ENCODE measurements around the gene SEC14L1.
"Not testable (repeated sequence)": the region's sequence is repeated elsewhere in the genome, so short reads cannot be mapped to it uniquely, and the experiment has no call there.

The SEC14L1 gene

DNA sequence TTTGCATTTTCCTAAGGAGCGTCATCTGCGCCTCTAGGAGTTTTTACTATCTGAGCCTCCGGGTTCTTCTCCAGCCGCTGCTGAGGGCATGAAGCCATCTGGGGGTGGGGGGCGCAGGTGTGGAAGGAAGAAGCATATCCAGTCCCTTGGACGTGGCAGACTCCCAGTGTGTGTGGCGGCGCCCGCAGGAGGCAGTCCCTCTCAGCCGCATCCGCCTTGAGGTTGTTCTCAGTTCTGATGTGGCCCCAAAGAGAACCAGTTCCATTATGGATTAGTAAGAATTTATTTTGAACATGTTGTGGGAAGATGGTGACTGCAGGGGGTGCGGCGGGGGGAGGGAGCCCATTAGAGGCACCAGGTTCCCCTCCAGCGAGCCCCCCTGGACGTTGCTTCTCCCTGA, 100.2 kb downstream of the SEC14L1 start:
- DNase-seq (ENCODE audit: low read depth) = no peak

- no peak for DNase-seq (ENCODE audit: low read depth)
Measured at GRCh38 chr17:77242118-77242851, 101.5 kb downstream of the SEC14L1 start.

GRCh38 chr17:77245162-77245926, 104.6 kb downstream of the SEC14L1 start:
- no peak for DNase-seq (ENCODE audit: low read depth)

- DNase-seq (ENCODE audit: low read depth) = no peak
Measured at GRCh38 chr17:77246110-77247047, 105.6 kb downstream of the SEC14L1 start.

- peak; percentile 88 for DNase-seq (ENCODE audit: low read depth)
Measured at GRCh38 chr17:77247048-77247541, 106.3 kb downstream of the SEC14L1 start.

- DNase-seq (ENCODE audit: low read depth) = no peak
Measured at GRCh38 chr17:77247609-77248008, 106.8 kb downstream of the SEC14L1 start.

GRCh38 chr17:77248216-77249114, 107.7 kb downstream of the SEC14L1 start:
- DNase-seq (ENCODE audit: low read depth) = no peak

DNA sequence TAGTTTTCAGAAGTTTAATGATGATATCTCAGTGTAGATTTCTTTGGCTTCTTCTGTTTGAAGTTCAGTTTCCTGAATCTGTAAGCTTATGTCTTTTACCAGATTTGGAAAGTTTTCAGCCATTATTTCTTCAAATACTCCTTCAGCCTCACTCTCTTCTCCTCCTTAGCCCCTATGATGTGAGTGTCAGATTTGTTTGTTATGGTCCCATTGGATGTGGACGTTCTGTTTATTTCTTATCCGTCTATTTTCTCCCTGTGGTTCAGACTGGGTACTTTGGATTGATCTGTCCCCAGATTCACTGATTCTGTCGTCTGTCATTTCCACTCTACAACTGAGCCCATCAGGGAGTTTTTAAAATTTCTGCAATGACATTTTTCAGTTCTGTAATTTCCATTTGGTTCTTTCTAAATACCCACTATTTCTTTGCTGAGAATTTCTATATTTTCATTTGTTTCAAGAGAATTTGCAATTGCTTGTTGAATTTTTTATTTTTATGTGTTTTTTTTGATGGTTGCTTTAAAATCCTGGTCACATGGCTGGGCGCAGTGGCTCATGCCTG, 110.9 kb downstream of the SEC14L1 start:
- no peak for DNase-seq (ENCODE audit: low read depth)

DNA sequence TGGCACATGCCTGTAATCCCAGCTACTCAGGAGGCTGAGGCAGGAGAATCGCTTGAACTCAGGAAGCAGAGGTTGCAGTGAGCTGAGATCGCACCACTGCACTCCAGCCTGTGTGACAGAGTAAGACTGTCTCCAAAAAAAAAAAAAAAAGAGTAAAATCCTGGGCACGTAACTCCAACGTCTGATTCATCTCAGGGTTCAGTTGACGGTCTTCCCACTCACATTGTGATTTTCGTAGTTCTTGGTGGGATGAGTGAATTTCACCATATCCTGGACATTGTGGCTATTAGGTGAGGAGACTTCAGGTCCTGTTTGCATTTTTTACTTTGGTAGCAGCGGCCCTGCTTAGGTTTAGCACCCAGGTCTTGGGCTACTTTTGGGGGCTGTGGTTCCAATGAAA, 111.5 kb downstream of the SEC14L1 start:
- not testable (repeated sequence) for DNase-seq (ENCODE audit: low read depth)

DNA sequence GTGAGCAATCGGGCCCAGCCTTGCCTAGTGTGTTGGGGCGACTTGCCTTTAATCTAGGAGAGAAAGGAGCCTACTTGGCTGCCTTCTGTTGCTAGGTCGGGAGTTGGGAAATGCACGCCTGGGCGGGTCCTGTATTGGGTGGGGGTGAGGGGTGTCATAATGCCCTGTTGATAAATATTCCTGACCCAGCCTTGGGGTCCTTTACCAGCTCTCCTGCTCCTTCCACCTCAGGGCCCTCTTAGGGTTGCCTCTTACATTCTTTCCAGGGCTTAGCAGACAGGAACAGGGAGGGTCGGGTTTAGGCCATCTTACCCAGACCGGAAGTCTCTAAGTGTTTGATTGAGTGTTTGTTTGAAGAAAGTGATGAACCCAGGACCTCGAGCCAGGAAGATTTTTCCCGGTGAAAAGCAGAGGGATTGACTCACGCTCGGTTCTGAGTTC, 112.9 kb downstream of the SEC14L1 start:
- no peak for DNase-seq (ENCODE audit: low read depth)

DNA sequence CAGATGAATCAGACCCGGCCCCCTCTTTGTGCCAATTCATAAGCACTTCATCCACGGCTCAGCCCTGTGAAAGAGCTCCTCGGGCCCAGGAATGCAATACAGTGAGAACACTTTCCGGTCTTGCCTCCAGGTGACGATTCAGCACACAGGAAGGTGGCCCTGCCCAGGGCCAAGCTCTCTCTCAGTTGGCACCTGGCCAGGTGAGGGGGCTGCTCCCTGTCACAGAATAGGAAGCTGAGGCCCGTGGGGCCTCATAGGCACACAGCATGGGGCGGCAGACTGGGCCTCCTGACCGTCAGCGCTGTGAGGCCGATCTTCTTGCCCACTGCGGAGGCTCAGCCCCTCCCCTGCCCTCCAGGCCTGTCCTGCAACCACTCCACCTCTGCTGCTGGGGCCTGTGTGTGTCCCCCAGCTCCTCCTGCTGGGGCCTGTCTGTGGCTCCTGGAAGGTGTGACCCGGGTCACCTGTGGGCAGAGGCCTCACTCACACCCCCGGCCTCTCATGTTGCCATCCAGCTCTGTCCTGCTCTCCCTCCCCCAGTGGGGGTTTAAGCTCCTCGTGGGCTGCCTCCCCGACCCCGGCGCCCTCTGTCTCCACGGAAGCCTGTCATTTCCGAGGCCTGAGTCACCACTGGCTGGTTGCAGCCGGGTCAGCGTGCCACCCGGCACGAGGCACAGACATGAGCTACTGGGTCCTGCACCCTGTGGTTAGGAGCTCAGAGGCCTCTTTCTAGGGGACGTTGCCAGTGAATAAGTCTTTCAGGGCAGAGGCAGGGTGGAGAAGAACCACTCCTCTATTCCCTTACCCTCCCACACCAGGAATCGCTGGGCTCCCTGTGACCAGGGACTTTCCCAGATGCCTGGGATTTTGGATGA, 114.4 kb downstream of the SEC14L1 start:
- no peak for DNase-seq (ENCODE audit: low read depth)

DNA sequence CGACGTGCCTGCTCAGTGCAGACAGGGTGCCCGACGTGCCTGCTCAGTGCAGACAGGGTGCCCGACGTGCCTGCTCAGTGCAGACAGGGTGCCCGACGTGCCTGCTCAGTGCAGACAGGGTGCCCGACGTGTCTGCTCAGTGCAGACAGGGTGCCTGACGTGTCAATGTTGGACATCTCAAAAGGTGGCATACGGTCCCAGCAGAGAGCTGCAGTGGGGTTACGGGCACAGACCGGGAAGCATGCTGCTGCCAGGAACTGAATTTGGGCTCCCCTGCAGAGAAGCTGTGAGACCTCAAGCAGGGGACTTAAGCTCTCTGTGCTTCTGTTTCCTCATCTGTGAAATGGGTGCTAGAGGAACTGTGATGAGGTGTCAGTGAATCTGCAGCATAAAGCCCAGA, 115.2 kb downstream of the SEC14L1 start:
- not testable (repeated sequence) for DNase-seq (ENCODE audit: low read depth)

DNA sequence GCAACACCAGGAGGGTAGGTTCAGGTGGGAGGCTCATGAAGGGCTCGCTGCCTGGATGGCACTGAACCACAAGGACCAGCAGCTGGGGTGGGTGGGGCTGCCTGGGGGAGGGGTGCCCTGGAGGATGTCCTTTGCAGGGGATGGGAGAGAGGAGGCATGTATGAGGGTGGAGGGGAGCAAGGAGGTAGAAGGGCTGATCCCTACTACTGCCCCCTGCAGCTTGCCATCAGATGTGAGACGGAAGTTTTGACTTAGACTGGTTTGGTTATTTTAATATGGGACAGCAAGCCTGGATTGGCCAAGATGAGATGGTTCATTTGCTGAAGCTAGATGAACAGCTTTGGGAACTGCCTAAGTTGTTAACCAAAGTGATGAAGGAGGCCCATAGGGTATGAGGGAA, 115.9 kb downstream of the SEC14L1 start:
- DNase-seq (ENCODE audit: low read depth) = no peak

DNA sequence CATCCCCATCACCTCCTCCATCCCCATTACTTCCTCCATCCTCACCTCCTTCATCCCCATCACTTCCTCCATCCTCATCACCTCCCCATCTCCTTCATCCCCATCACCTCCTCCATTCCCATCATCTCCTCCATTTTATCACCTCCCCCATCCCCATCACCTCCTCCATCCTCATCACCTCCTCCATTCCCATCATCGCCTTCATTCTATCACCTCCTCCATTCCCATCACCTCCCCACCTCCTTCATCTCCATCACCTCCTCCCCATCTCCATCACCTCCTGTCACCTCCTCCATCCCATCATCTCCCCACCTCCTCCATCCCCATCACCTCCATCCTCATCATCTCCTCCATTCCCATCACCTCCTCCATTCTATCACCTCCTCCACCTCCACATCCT, 116.4 kb downstream of the SEC14L1 start:
- no peak for DNase-seq (ENCODE audit: low read depth)

GRCh38 chr17:77257596-77258458, 117.1 kb downstream of the SEC14L1 start:
- DNase-seq (ENCODE audit: low read depth) = no peak

- DNase-seq (ENCODE audit: low read depth) = no peak
Measured at GRCh38 chr17:77258638-77259037, 117.9 kb downstream of the SEC14L1 start.

- DNase-seq (ENCODE audit: low read depth) = no peak
Measured at GRCh38 chr17:77264617-77265230, 124.0 kb downstream of the SEC14L1 start.

- DNase-seq (ENCODE audit: low read depth) = no peak
Measured at GRCh38 chr17:77266213-77266612, 125.4 kb downstream of the SEC14L1 start.

All from stimulated activated CD8-positive, alpha-beta memory T cell treated with anti-CD3 and anti-CD28 coated beads, Interleukin-15, amount 100 ng/mL, for 24 hours (primary cell).